Activated T-helper 1 cell treated with anti-CD3 and anti-CD28 coated beads, Interleukin-12 subunit alpha, Interleukin-12 subunit beta, Interleukin-2, Interleukin-4 antibody, amounts not matched to agents 30 ng/mL and 10 ng/mL and 1 ng/mL, durations not matched to agents 14 hours and 24 hours and 36 hours (primary cell): ENCODE measurements around the gene UBA1. TPM values are rescaled to one million over a fixed set of nuclear protein-coding genes. Genes with fewer than 3 reads are reported as not detected.
A peak's percentile ranks its signal among the peaks of the same experiment; 100 is the strongest.

Experiments used
- DNase-seq: peaks from one replicate; pipeline ENCODE4 v3.0.0; 2021; ENCODE audit warnings: low spot score
- H3K27ac Mint-ChIP-seq: one replicate; pipeline ENCODE4 v1.8.0; 2021; ENCODE audit warnings: mild to moderate bottlenecking, mixed read lengths
- H3K27me3 Mint-ChIP-seq: one replicate; pipeline ENCODE4 v1.8.0; 2022; ENCODE audit warnings: mild to moderate bottlenecking, moderate library complexity, mixed read lengths; ENCODE audit not compliant: insufficient read depth
- H3K36me3 Mint-ChIP-seq: one replicate; pipeline ENCODE4 v1.8.0; 2021; ENCODE audit warnings: low read depth, mixed read lengths
- H3K4me1 Mint-ChIP-seq: one replicate; pipeline ENCODE4 v1.8.0; 2021; ENCODE audit warnings: low read depth, mixed read lengths
- H3K4me3 Mint-ChIP-seq: one replicate; pipeline ENCODE4 v1.8.0; 2021; ENCODE audit warnings: mild to moderate bottlenecking, moderate library complexity, mixed read lengths
- H3K9me3 Mint-ChIP-seq: one replicate; pipeline ENCODE4 v1.8.0; 2021; ENCODE audit warnings: mixed read lengths
- intact Hi-C: fragments of 100-400 bp; cut with micrococcal nuclease; formaldehyde crosslinking; loops from one replicate; pipeline ENCODE4 v1.15.1; 2024
- total RNA-seq: library from RNA; stranded (reverse); gene quantifications from 2 replicates; pipeline ENCODE4 v1.2.3, GENCODE V29; 2022

The UBA1 gene
- total RNA-seq, 1 donor from 2014 or later = 221 TPM

DNA sequence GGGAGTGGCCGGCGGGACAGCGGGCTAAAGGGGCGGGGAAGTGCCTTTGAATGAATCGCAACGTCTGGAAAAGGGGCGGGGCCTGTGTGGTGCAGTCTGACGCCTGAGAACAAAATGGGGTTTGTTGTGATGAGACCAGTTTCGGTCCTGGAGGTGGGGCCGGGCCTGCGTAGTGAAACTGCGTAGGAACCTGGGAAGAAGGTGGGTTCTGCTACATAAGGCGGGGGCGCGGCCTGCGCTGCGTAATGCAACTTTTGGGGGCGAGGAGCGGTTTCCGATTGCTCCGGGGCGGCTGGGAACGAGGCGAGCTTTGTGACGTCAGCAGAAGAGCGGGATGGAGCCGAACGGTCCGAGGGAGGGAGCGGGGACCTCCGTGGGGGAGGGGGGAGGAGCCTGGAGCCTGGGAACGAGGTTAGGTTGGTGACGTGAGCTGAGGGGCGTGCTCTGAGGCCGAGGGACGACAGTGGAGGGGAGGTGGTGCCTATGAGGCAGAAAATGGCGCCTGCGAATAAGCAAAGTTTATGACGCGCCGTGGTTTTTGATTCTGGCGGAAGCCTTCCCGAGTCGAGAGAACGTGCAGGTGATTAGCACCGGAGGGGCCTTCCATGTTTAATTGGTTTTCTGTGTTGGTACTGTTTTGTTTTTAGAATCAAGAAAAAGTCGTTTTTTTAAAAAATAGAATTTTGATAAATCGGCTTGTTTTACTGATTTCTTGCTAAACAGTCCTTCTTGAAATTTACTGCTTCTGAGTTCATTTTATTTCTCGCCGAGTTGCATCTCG is 39.9 kb downstream of the UBA1 start:
- H3K27ac Mint-ChIP-seq = peak overlapping the region; percentile 90
- peaks cover 19% of the 10 kb centered on the region for H3K4me1 Mint-ChIP-seq
- DNase-seq = peak; percentile 87
- intact Hi-C loops = loop anchor here (1.0 to 2.0 kb wide), 9 partner anchors 15 to 425 kb away; partner anchors contain the start of genes ARAF, CDK16, ELK1 and UBA1
- peaks cover 14% of the 10 kb centered on the region for H3K36me3 Mint-ChIP-seq
- H3K4me3 Mint-ChIP-seq = peak overlapping the region; percentile 87
- H3K27me3 Mint-ChIP-seq = no peaks in the 10 kb centered on the region
- no peaks in the 10 kb centered on the region for H3K9me3 Mint-ChIP-seq

DNA sequence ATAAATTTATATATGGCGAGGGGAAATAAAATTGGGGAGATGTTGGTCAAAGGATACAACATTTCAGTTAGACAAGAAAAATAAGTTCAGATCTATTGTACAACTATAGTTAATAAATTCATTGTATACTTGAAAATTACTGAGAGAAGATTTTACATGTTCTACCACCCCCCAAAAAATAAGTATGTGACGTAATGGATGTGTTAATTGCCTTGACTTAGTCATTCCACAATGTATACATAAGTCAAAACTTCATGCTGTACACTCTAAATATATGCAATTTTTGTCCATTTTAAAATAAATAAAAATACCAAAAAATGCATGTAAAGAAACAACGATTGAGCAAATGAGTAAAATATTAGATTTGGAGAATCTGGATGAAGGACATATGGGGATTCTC is 41.0 kb downstream of the UBA1 start:
- intact Hi-C loops = no loop called here
- Mint-ChIP-seq H3K36me3 (peaks cover 9% of the 10 kb centered on the region), H3K27me3 (no peaks in the 10 kb centered on the region), H3K4me3 (peak overlapping the region; percentile 87), H3K27ac (no peak overlapping the region), H3K4me1 (peaks cover 19% of the 10 kb centered on the region), H3K9me3 (no peaks in the 10 kb centered on the region)
- DNase-seq = no peak

DNA sequence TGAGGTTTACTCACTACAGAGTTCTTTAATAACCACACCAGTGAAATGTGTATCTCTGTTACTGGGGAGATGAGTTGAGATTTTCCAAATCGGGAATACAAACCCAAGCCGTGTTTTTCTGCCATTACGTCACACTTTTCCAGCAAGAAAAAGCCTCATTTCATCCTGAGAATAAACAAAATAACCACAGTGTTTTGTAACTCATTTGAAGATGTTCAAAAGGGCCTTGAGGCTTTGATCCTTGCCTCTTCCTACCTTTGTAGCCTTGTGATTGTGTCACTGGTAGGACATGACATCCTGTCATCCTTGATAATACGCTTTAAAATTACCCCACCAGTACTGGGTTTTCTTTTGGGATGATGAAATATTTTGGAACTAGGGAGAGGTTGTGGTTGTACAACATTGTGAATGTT is 42.1 kb downstream of the UBA1 start:
- H3K27ac Mint-ChIP-seq = peak overlapping the region; percentile 7
- H3K9me3 Mint-ChIP-seq = no peaks in the 10 kb centered on the region
- intact Hi-C loops = no loop called here
- H3K4me3 Mint-ChIP-seq = peak overlapping the region; percentile 23
- no peak for DNase-seq
- peaks cover 14% of the 10 kb centered on the region for H3K4me1 Mint-ChIP-seq
- no peaks in the 10 kb centered on the region for H3K27me3 Mint-ChIP-seq
- H3K36me3 Mint-ChIP-seq = peaks cover 5% of the 10 kb centered on the region

DNA sequence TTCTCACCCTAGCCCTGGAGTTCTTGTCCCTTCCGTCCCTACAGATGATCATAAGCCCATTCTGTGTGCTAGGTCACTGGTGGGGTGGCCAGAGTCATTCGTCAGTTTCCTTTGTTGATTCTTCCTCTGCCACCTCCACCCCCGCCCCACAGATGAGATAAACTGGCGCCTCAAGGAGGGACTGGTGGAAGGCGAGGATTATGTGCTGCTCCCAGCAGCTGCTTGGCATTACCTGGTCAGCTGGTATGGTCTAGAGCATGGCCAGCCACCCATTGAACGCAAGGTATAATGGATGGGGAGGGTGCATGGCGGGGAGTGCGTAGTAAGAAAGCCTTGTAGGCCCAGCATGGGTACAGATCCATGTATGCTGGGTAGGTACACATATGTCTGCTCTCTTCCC is 45.6 kb downstream of the UBA1 start:
- no peaks in the 10 kb centered on the region for H3K9me3 Mint-ChIP-seq
- H3K4me3 Mint-ChIP-seq = no peak overlapping the region
- no peaks in the 10 kb centered on the region for H3K27me3 Mint-ChIP-seq
- DNase-seq = no peak
- H3K27ac Mint-ChIP-seq = no peak overlapping the region
- intact Hi-C loops = no loop called here
- H3K4me1 Mint-ChIP-seq = peaks cover 14% of the 10 kb centered on the region
- H3K36me3 Mint-ChIP-seq = peaks cover 11% of the 10 kb centered on the region

DNA sequence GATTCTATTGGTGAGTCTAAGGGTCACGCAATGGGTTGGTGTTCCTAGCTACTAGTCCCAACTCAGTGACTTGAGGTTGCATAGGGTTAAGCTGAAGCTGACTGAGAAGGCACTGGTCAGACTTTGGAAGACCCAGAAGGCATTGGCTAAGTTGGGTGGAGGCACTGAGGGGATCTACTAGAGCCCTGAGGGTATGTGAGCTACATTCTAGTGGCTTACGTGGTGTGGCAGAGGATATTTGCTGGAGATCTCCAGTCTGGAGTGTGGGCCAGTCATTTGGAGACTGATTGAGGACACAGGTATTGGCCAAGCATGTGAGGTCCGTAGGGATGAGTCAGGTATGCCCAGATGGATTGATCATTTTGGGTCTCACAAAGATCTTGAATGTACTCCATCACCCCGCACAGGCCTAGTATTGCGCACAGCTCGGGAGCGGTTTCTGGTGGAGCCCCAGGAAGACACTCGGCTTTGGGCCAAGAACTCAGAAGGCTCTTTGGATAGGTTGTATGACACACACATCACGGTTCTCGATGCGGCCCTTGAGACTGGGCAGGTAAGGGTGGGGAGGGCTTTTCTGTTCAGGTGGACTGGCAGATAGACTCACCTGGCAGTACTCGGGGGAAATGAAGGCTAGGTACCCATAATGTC is 46.4 kb downstream of the UBA1 start:
- Mint-ChIP-seq H3K36me3 (peaks cover 11% of the 10 kb centered on the region), H3K4me1 (peaks cover 14% of the 10 kb centered on the region), H3K9me3 (no peaks in the 10 kb centered on the region), H3K4me3 (no peak overlapping the region), H3K27ac (no peak overlapping the region), H3K27me3 (no peaks in the 10 kb centered on the region)
- intact Hi-C loops = no loop called here
- no peak for DNase-seq

DNA sequence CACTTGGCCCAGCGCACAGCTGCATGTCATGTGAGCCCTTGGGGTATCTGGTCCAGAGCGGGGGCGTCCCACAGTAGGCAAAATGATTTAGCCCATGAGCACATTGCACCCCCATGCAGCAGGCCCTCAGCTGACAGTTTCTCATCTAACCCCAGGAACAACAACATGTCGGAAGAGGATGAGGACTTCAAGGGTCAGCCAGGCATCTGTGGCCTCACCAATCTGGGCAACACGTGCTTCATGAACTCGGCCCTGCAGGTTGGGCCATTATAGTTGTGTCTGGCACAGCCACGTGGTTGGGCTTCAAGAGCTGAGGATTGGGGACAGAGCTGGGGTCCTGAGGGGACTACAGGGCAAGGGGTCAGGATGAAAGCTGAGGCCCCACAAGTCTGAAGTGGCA is 47.0 kb downstream of the UBA1 start:
- Mint-ChIP-seq H3K4me1 (peaks cover 9% of the 10 kb centered on the region), H3K36me3 (peaks cover 9% of the 10 kb centered on the region), H3K27me3 (no peaks in the 10 kb centered on the region), H3K27ac (no peak overlapping the region), H3K9me3 (no peaks in the 10 kb centered on the region), H3K4me3 (no peak overlapping the region)
- no peak for DNase-seq
- intact Hi-C loops = no loop called here

DNA sequence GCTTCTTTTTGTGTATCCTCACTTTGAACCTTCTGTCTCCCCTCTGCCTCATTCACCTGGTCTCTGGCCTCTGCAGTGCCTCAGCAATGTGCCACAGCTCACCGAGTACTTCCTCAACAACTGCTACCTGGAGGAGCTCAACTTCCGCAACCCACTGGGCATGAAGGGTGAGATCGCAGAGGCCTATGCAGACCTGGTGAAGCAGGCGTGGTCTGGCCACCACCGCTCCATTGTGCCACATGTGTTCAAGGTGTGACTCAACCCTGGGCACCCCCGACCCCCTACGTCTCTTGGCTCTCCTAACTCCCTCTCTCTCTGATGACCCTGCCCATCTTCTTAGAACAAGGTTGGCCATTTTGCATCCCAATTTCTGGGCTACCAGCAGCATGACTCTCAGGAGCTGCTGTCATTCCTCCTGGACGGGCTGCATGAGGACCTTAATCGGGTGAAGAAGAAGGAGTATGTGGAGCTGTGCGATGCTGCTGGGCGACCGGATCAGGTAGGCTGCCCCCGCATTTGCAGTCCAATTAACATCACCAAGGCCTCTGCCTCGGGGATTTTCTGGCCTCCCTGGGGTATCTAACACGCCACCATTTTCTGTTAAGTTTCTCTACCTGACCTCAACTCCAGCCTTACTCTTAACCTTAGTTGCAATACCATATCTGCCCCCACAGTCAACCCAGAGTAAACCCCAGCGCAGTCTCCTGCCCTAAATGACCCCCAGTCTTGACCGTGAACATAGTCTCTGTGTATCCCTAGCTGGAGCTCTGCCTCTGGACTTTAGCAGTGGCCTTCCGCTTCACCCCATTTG is 47.8 kb downstream of the UBA1 start:
- Mint-ChIP-seq H3K36me3 (peaks cover 16% of the 10 kb centered on the region), H3K27ac (no peak overlapping the region), H3K4me1 (peaks cover under 1% of the 10 kb centered on the region), H3K27me3 (no peaks in the 10 kb centered on the region), H3K9me3 (no peaks in the 10 kb centered on the region), H3K4me3 (no peak overlapping the region)
- intact Hi-C loops = no loop called here
- no peak for DNase-seq

DNA sequence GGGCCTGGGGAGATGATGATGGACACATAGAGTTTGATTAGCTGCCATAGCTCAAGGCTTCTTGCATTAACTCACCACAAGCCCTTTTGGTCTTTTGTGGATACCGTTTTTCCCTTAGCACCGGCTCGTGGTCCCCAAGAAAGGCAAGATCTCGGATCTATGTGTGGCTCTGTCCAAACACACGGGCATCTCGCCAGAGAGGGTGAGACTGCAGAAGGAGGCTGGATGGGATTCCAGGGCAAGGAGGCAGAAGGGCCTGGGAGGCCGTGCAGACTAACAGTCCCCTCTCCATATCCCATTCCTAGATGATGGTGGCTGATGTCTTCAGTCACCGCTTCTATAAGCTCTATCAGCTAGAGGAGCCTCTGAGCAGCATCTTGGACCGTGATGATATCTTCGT is 48.7 kb downstream of the UBA1 start:
- H3K4me3 Mint-ChIP-seq = no peak overlapping the region

DNA sequence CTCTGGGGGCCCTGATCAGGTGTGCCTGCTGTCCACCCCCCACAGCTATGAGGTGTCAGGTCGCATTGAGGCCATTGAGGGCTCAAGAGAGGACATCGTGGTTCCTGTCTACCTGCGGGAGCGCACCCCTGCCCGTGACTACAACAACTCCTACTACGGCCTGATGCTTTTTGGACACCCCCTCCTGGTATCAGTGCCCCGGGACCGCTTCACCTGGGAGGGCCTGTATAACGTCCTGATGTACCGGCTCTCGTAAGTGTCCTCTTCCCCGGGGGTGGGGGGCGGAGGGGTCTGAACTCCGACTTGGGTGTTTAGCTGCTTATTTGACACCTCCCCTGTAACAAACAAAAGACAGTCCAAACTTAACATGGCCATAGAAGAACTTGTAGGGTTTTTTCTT is 49.7 kb downstream of the UBA1 start:
- Mint-ChIP-seq H3K36me3 (peaks cover 21% of the 10 kb centered on the region), H3K4me1 (no peaks in the 10 kb centered on the region), H3K4me3 (no peak overlapping the region)

More for the DNA sequence above, 48.7 kb downstream of the UBA1 start:
- no peaks in the 10 kb centered on the region for H3K9me3 Mint-ChIP-seq
- H3K36me3 Mint-ChIP-seq = peaks cover 16% of the 10 kb centered on the region
- intact Hi-C loops = no loop called here
- H3K4me1 Mint-ChIP-seq = no peaks in the 10 kb centered on the region
- no peak overlapping the region for H3K27ac Mint-ChIP-seq
- no peak for DNase-seq
- H3K27me3 Mint-ChIP-seq = no peaks in the 10 kb centered on the region

DNA sequence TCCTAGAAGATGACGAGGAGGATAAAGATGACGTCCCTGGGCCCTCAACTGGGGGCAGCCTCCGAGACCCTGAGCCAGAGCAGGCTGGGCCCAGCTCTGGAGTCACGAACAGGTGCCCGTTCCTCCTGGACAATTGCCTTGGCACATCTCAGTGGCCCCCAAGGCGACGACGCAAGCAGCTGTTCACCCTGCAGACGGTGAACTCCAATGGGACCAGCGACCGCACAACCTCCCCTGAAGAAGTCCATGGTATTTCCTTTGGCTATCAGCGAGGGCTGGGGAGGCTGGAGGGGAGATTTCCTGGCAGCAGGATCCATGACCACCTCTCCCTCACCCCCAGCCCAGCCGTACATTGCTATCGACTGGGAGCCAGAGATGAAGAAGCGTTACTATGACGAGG is 51.0 kb downstream of the UBA1 start:
- Mint-ChIP-seq H3K9me3 (no peaks in the 10 kb centered on the region), H3K27me3 (no peaks in the 10 kb centered on the region)

More for the DNA sequence above, 49.7 kb downstream of the UBA1 start:
- intact Hi-C loops = no loop called here
- Mint-ChIP-seq H3K27me3 (no peaks in the 10 kb centered on the region), H3K27ac (no peak overlapping the region), H3K9me3 (no peaks in the 10 kb centered on the region)
- no peak for DNase-seq

DNA sequence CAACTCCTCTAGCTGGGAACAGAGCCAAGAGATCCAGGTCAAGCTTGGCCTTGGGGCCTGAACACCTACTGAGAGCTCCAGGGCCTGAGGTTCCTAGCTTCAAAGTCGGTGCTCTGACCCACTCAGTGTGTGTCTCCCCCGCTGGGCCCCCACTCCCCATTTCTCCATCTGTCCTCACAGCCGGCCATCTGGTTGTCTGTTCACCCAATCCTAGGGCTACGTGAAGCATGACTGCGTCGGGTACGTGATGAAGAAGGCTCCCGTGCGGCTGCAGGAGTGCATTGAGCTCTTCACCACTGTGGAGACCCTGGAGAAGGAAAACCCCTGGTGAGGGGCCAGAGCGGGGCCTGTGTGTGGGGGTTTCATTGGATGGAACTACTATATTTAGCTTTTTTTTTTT is 51.5 kb downstream of the UBA1 start:
- no peak for DNase-seq
- Mint-ChIP-seq H3K4me1 (peaks cover 5% of the 10 kb centered on the region), H3K36me3 (peaks cover 23% of the 10 kb centered on the region), H3K4me3 (no peak overlapping the region), H3K9me3 (no peaks in the 10 kb centered on the region), H3K27me3 (no peaks in the 10 kb centered on the region), H3K27ac (no peak overlapping the region)
- intact Hi-C loops = no loop called here

More for the DNA sequence above, 51.0 kb downstream of the UBA1 start:
- intact Hi-C loops = no loop called here
- no peak overlapping the region for H3K4me3 Mint-ChIP-seq
- DNase-seq = no peak
- H3K27ac Mint-ChIP-seq = no peak overlapping the region
- peaks cover 5% of the 10 kb centered on the region for H3K4me1 Mint-ChIP-seq
- peaks cover 26% of the 10 kb centered on the region for H3K36me3 Mint-ChIP-seq

DNA sequence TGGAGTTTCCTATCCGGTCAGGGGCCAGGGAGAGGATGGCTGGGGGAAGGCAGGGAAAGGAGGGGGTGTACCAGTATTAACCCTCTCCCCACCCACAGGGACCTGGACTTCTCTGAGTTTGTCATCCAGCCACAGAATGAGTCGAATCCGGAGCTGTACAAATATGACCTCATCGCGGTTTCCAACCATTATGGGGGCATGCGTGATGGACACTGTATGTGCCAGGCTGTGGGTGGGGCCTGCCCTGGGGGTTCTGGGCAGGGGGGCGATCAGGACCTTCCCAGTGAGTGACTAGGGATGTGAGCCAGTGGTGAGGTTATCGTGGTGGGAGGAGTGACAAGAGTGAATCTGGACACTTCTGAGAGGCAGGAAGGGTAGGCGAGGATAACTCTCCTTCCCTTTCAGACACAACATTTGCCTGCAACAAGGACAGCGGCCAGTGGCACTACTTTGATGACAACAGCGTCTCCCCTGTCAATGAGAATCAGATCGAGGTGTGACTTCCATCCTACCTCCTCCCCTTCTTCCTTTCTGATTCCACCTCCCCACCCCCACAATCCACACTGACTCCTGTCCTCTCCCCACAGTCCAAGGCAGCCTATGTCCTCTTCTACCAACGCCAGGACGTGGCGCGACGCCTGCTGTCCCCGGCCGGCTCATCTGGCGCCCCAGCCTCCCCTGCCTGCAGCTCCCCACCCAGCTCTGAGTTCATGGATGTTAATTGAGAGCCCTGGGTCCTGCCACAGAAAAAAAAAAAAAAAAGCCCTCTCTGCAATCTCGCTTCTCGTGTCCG is 53.8 kb downstream of the UBA1 start:
- Mint-ChIP-seq H3K36me3 (peaks cover 17% of the 10 kb centered on the region), H3K27ac (peak overlapping the region; percentile 75), H3K27me3 (no peaks in the 10 kb centered on the region), H3K9me3 (no peaks in the 10 kb centered on the region), H3K4me1 (peaks cover 5% of the 10 kb centered on the region), H3K4me3 (no peak overlapping the region)
- intact Hi-C loops = no loop called here
- no peak for DNase-seq
